SK-N-SH treated with all-trans-retinoic acid at 6 μM for 48 hours (cell line): ENCODE data around the gene KRT83.

Source experiments
- ARNTL ChIP-seq: fragments of 450-650 bp; formaldehyde crosslinking; IDR thresholded peaks from 2 replicates; pipeline ENCODE4 v1.5.0; 2020; ENCODE audit warnings: low read depth, mild to moderate bottlenecking, moderate library complexity, borderline replicate concordance
- ESRRG ChIP-seq: fragments of 250-450 bp; sonication (Bioruptor Pico); IDR thresholded peaks from 2 replicates; pipeline ENCODE4 v1.6.1; 2021; ENCODE audit warnings: mild to moderate bottlenecking
- GLIS3 ChIP-seq: fragments of 250-450 bp; sonication (Bioruptor Pico); IDR thresholded peaks from 2 replicates; pipeline ENCODE4 v1.5.0; 2020; ENCODE audit warnings: mild to moderate bottlenecking, moderate library complexity
- PPARA ChIP-seq: fragments of 250-450 bp; sonication (Bioruptor Pico); IDR thresholded peaks from 2 replicates; pipeline ENCODE4 v1.5.0; 2020; ENCODE audit warnings: mild to moderate bottlenecking, borderline replicate concordance
- RARB ChIP-seq: fragments of 250-450 bp; sonication (Bioruptor Pico); IDR thresholded peaks from 2 replicates; pipeline ENCODE4 v1.8.0; 2021; ENCODE audit warnings: mild to moderate bottlenecking, moderate library complexity
- TOX ChIP-seq: fragments of 250-450 bp; sonication (Bioruptor Pico); IDR thresholded peaks from 2 replicates; pipeline ENCODE4 v1.8.0; 2021; ENCODE audit warnings: mild to moderate bottlenecking, moderate library complexity, borderline replicate concordance
- ZC3H10 ChIP-seq: fragments of 250-450 bp; sonication (Bioruptor Pico); IDR thresholded peaks from 2 replicates; pipeline ENCODE4 v1.5.1; 2021; ENCODE audit warnings: mild to moderate bottlenecking, moderate library complexity
- ZFP30 ChIP-seq: fragments of 450-650 bp; formaldehyde crosslinking; IDR thresholded peaks from 2 replicates; pipeline ENCODE4 v1.5.0; 2022; ENCODE audit warnings: mild to moderate bottlenecking, moderate library complexity
- ZNF565 ChIP-seq: fragments of 450-650 bp; formaldehyde crosslinking; conservative IDR thresholded peaks from 2 replicates; pipeline ENCODE4 v1.5.0; 2020; ENCODE audit warnings: low read depth, mild to moderate bottlenecking, moderate library complexity
- ZNF8 ChIP-seq: fragments of 450-650 bp; formaldehyde crosslinking; IDR thresholded peaks from 2 replicates; pipeline ENCODE4 v1.5.0; 2020; ENCODE audit warnings: mild to moderate bottlenecking, moderate library complexity
- TF ChIP-seq, protein P1 (sequence below): fragments of 250-450 bp; sonication (Bioruptor Pico); IDR thresholded peaks from 2 replicates; pipeline ENCODE4 v1.5.1; 2020; ENCODE audit warnings: low read depth, mild to moderate bottlenecking, moderate library complexity
- TF ChIP-seq, protein P2 (sequence below): fragments of 250-450 bp; sonication (Bioruptor Pico); IDR thresholded peaks from 2 replicates; pipeline ENCODE4 v1.8.0; 2020; ENCODE audit warnings: mild to moderate bottlenecking, moderate library complexity, borderline replicate concordance
- TF ChIP-seq, protein P3 (sequence below): fragments of 250-450 bp; sonication (Bioruptor Pico); IDR thresholded peaks from 2 replicates; pipeline ENCODE4 v1.8.0; 2021; ENCODE audit warnings: low read depth, mild to moderate bottlenecking, moderate library complexity, borderline replicate concordance
- TF ChIP-seq, protein P4 (sequence below): fragments of 250-450 bp; sonication (Bioruptor Pico); IDR thresholded peaks from 2 replicates; pipeline ENCODE4 v1.5.0; 2020; ENCODE audit warnings: mild to moderate bottlenecking, moderate library complexity

DNA sequence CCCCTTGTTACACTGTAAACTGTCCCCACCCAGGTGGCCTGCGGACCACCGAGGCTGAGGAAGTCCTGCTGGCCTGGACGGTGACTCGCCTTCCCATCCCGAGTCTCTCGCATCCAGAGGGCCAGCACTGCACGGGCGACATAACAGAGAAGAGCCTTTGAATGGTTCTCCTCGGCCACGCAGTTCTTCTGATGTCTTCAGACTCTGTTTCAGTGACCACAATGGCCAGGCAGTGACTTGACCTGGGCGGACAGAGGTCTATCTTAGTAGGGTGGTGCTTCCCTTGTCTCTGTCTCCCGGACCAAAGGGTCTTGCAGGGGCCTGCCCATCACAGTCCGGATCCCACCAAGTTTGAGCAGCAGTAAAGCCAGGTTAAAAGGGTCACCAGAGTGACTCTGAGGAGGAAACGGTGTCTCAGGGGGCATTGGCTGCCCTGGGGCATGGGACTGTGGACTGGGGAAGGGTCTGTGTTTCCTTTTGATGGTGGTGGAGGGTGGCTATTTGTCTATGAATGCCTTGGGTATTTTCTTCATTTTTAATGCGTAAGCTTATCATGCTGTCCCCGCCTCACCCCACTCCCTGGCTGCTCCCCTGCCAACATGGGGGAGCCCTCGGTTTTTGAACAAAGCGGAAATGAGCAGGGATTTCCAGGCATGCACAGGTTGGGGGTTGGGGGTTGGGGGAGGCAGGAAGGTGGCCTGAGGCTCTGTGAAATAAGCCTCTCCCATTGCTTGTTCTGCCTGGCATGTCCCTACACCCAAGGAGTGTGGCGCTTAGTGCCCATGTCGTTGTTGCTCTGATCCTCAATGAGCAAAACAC is 35.8 kb upstream of the KRT83 start:
- TF ChIP-seq ZC3H10 (CRISPR knock-in tag) (no peak), RARB (CRISPR knock-in tag) (no peak), ZFP30 (CRISPR knock-in tag) (no peak), ARNTL (CRISPR knock-in tag) (no peak), PPARA (no peak), ESRRG (no peak), ZNF8 (CRISPR knock-in tag) (no peak), TOX (no peak), ZNF565 (no peak), GLIS3 (CRISPR knock-in tag) (no peak)
- TF ChIP-seq, protein P1, sequence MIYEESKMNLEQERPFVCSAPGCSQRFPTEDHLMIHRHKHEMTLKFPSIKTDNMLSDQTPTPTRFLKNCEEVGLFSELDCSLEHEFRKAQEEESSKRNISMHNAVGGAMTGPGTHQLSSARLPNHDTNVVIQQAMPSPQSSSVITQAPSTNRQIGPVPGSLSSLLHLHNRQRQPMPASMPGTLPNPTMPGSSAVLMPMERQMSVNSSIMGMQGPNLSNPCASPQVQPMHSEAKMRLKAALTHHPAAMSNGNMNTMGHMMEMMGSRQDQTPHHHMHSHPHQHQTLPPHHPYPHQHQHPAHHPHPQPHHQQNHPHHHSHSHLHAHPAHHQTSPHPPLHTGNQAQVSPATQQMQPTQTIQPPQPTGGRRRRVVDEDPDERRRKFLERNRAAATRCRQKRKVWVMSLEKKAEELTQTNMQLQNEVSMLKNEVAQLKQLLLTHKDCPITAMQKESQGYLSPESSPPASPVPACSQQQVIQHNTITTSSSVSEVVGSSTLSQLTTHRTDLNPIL (CRISPR knock-in tag): no peak
- TF ChIP-seq, protein P2, sequence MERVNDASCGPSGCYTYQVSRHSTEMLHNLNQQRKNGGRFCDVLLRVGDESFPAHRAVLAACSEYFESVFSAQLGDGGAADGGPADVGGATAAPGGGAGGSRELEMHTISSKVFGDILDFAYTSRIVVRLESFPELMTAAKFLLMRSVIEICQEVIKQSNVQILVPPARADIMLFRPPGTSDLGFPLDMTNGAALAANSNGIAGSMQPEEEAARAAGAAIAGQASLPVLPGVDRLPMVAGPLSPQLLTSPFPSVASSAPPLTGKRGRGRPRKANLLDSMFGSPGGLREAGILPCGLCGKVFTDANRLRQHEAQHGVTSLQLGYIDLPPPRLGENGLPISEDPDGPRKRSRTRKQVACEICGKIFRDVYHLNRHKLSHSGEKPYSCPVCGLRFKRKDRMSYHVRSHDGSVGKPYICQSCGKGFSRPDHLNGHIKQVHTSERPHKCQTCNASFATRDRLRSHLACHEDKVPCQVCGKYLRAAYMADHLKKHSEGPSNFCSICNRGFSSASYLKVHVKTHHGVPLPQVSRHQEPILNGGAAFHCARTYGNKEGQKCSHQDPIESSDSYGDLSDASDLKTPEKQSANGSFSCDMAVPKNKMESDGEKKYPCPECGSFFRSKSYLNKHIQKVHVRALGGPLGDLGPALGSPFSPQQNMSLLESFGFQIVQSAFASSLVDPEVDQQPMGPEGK (CRISPR knock-in tag): no peak
- TF ChIP-seq, protein P3, sequence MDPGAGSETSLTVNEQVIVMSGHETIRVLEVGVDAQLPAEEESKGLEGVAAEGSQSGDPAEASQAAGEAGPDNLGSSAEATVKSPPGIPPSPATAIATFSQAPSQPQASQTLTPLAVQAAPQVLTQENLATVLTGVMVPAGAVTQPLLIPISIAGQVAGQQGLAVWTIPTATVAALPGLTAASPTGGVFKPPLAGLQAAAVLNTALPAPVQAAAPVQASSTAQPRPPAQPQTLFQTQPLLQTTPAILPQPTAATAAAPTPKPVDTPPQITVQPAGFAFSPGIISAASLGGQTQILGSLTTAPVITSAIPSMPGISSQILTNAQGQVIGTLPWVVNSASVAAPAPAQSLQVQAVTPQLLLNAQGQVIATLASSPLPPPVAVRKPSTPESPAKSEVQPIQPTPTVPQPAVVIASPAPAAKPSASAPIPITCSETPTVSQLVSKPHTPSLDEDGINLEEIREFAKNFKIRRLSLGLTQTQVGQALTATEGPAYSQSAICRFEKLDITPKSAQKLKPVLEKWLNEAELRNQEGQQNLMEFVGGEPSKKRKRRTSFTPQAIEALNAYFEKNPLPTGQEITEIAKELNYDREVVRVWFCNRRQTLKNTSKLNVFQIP (CRISPR knock-in tag): no peak
- TF ChIP-seq, protein P4, sequence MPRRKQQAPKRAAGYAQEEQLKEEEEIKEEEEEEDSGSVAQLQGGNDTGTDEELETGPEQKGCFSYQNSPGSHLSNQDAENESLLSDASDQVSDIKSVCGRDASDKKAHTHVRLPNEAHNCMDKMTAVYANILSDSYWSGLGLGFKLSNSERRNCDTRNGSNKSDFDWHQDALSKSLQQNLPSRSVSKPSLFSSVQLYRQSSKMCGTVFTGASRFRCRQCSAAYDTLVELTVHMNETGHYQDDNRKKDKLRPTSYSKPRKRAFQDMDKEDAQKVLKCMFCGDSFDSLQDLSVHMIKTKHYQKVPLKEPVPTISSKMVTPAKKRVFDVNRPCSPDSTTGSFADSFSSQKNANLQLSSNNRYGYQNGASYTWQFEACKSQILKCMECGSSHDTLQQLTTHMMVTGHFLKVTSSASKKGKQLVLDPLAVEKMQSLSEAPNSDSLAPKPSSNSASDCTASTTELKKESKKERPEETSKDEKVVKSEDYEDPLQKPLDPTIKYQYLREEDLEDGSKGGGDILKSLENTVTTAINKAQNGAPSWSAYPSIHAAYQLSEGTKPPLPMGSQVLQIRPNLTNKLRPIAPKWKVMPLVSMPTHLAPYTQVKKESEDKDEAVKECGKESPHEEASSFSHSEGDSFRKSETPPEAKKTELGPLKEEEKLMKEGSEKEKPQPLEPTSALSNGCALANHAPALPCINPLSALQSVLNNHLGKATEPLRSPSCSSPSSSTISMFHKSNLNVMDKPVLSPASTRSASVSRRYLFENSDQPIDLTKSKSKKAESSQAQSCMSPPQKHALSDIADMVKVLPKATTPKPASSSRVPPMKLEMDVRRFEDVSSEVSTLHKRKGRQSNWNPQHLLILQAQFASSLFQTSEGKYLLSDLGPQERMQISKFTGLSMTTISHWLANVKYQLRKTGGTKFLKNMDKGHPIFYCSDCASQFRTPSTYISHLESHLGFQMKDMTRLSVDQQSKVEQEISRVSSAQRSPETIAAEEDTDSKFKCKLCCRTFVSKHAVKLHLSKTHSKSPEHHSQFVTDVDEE (CRISPR knock-in tag): no peak
